GM11168 (cell line): Measurements from ENCODE around the gene GNE.
"Not testable (repeated sequence)": the region's sequence is repeated elsewhere in the genome, so short reads cannot be mapped to it uniquely, and the experiment has no call there.

ENCODE experiments used
- in situ Hi-C: fragments of 300-500 bp; cut with MboI; formaldehyde crosslinking; loops from one replicate; pipeline ENCODE4 v1.12.0; 2022; ENCODE audit warnings: low sequenced_read_pairs; ENCODE audit not compliant: unreplicated experiment

Gene GNE

DNA sequence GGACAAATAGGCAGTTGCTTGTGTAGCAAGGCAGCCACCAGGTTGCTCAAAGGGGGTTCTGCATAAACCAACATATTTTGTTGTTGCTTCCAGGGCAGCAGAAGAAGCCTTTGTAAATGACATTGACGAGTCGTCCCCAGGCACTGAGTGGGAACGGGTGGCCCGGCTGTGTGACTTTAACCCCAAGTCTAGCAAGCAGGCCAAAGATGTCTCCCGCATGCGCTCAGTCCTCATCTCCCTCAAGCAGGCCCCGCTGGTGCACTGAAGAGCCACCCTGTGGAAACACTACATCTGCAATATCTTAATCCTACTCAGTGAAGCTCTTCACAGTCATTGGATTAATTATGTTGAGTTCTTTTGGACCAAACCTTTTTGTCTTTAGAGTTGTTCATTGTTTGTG is 46.7 kb downstream of the GNE start:
- in situ Hi-C loops: no loop called here

DNA sequence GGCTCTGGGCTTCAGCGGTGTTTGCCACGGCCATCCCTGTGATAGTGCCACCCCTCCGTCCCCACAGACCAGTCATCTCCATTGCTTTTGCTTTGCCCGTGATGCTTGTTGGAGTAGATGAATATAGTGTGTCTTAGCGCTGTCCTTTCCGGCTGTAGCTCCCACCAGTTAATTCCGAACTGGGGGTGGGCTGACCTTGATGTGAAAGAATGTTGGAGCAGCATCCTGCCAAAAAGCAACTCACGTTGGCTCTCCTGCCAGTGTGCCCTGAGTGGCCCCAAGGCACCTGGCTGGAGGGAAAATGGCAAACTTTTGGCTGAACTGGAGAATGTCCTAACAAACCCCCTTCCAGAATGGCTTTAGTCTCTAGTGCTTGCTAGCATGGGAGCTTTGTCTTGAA is 47.5 kb downstream of the GNE start:
- in situ Hi-C loops: no loop called here

DNA sequence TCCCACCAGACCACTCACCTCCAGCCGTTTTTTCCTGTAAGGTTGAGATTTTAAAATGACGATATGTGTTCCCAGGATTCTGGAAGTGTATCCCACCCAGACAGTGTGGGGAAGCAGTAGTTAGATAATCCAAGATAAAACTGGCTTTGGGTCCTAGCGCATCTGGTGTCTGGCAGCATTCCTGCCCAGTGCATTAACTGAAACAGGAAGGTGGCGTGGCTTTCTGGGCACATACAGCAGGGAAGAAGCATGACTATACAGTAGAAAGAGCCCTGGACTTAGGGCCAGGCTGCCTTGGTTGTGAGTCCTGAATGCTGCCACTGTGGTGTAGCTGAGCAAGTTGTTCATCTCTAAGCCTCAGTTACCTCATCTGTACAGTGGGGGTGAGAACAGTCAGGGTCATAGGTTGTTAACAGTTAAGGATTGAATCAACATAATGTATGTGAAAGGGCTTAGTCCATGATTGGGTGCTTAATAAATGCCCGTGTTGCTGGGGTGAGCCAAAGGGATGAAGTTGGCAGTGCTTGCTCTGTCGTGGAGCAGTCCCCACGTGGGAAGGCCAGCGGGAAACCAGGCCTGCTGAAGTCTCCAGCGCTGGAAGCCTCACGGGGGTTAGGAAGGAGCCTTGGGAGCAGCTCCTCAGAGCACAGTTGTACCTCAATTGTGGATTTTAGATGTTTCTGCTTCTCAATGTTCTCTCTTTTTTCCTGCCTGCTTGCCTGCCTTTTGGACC is 49.6 kb downstream of the GNE start:
- in situ Hi-C loops: no loop called here

DNA sequence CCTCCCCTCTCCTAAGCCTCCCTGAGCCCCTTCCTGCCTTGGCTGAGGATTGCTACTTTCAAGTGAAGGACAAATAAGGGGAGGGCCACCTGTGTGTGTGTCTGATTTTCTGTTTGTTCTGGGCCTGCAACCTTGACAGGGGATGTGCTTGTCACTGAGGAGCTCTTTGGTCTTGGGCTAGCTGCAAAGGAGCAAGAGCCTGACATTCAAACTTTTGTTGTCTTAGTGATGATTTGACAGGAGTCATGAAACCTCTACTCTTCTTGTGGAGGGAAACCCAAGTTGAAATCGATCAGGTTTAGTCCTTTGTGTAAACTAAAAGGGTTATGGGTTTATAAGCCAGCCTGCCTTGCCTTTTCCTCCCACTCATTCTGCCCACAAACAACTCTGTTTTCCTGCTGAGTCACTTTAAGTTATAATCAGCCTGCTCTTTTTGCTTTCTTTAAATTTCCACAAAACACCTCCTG is 50.7 kb downstream of the GNE start:
- in situ Hi-C loops: no loop called here

DNA sequence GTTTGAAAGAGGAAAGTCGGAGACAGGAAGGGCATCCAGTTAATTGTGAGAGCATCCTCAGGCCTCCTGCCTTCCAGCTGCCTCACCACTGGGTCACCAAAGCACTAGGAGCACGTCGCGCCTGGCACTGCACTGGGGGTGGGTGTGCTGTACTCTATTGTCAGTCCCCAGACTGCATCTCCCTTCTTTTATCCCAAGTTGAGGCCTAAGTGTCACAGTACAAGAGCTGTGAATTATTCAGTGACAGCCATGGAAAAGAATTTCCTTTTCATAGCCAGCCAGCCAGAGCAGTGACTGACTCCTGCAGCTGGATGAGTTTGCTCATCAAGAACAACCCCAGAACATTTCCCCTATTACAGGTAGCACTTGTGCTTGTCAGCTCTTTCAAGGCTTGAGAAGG is 51.2 kb downstream of the GNE start:
- in situ Hi-C loops: no loop called here

DNA sequence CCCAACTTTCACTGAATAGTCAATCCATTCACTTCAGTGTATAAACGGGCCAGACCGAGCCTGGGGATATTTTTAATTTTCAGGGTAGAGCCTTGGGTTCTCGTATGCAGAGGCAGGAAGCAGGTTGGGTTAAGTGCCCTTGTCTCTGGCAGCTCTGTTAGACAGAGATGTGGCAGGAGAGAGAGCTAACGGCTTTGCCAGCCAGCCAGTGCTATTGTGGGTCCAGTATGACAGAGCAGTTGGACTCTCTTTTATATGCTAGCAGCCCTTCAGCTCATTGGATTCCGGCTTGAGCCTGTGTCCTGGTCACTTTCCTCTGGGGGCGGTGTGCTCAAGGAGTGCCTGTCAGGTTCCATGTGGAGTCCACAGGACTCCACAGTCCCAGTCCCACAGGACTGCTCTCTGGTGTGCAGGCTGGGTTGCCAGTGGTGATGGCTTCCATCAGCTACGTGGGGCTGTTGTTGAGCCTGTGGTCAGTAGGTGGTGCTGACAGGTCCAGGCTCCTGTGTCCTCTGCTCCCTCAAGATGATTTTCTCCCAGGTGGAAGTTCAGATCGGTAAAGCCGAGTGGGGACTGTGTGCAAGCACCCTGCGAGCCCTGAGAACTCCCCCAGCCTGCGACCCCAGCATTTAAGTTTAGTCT is 53.2 kb downstream of the GNE start:
- in situ Hi-C loops: no loop called here

DNA sequence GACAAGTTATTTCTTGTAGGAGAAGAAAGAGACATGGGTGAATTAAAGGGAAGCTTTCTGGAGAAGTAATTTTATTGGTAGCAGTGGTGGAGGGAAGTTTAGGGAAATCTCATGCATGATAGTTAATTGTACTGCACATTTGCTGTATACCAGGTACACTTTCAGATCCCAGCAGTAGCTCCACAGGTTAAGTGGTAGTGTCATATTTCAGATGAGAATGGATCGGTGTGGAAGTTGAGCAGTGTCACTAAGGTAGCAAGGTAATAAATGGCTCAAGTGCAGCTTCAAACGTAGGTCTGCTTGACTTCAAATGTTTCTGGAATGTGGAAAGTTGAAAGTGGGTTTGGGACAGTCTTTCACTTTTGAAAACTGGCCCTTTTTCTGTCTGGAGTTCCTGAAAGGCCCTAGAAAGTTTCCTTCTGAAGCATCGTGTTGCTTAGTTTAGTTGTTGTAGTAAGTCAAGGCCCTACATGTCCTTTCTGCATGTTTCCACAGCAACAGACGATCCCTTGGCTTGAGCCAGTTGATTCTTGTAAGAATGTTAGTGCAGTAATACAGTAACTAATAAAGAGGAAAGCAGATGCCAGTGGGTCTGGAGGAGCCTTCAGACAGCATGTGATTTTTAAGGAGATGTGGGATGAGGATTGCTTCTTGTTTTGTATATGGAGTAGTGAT is 63.8 kb downstream of the GNE start:
- in situ Hi-C loops: no loop called here

DNA sequence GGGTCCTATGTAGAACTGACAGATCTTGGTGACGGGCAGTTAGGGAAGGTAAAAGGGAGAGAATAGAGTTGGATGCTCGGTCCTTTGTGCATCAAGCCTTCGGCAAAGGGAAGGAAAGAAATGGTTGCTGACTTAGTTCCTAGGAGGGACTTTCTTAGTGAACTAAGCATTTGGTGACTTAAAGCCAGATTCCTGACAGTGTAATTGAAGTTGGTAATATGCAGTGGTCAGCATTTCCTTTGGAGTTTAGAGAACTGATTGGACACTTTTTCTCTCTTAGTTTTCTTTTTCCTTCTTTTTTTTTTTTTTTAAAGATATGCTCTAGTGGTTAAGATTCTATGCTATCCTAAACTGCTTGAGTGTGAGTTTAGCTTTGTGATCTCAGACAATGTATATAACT is 65.2 kb downstream of the GNE start:
- in situ Hi-C loops: no loop called here

DNA sequence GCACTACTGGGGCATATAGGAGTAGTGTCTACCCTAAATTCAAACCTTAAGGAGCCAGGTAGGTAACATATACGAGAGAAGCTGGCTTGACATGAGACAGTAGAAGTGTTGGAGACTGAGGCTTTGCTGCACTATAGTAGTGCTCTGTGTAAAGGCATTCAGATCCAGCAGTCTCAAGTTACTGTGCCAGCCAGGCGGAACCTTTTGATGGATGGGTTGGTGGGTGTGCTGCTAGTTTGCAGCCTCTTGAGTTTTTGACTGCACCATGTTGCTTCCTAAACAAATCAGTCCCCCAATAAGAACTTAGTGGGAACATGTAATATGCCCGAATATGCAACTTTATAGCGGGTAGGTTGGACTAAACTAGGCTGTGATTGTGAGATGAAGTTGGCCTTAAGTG is 66.1 kb downstream of the GNE start:
- in situ Hi-C loops: no loop called here

DNA sequence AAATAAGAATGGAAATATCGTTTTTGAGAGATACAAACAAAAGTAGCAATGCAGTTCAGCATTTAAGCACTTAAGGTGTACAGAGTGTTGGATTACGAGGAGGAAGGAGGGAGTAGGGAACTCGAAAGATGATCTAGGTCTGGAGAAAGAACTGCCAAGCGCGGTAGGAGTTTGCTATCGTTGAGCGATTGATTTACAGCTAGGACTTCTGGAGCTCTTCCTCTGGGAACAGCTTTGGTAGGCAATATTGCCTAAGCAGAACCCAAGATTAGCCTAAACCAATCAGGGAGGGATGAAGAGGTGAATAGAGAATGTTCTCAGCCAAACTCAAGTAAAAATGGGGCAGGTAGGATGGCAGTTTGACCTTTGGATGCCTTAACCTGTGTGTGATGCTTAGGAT is 66.6 kb downstream of the GNE start:
- in situ Hi-C loops: no loop called here

DNA sequence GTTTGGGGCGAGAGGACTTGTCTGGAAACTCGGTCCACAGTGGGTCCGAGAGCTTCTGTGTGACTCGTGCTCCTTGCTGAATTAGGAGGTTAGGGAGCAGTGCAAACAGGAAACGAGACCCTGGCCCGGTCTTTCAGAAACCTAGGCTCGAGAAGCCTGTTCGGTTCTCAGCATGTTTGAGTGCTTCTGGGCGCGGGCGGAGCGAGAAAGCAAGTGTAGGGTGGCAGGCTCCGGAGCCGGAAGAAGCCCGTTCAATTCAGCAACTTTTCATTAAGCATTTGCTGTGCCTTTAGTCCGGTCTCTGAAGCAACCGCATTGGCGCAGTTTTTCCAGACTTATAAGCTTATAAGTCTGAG is 67.0 kb downstream of the GNE start:
- in situ Hi-C loops: no loop called here

DNA sequence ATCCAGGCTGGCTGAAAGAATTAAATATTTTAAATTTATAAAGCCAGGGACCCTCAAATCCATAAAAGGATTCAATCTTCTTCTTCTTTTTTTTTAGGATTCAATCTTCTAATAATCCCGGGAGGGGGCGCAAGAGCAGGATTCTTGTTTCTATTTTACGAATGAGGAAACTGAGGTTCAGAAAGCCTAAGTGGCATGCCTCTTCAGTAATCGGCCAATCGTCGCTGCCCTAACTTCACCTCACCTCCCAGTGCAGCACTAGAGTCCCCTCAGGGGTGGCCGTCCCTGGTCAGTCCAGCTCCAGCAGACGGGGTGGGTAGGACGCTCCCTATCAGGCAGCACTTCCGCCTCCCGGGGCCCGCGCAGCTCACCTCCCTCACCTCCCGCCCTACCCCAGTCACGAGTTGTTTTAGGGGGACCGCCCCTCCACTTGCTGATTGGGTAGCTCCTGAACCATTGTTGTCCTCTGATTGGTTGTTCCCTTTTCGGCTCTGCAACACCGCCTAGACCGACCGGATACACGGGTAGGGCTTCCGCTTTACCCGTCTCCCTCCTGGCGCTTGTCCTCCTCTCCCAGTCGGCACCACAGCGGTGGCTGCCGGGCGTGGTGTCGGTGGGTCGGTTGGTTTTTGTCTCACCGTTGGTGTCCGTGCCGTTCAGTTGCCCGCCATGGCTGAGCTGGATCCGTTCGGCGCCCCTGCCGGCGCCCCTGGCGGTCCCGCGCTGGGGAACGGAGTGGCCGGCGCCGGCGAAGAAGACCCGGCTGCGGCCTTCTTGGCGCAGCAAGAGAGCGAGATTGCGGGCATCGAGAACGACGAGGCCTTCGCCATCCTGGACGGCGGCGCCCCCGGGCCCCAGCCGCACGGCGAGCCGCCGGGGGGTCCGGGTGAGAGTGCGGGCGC is 67.6 kb downstream of the GNE start, which contains the start of gene CLTA:
Gene CLTA (plus strand): TSS at position 534 of the 902 bp plus-strand sequence. CDS start 136 bp downstream, at position 670.
- in situ Hi-C loops: no loop called here

DNA sequence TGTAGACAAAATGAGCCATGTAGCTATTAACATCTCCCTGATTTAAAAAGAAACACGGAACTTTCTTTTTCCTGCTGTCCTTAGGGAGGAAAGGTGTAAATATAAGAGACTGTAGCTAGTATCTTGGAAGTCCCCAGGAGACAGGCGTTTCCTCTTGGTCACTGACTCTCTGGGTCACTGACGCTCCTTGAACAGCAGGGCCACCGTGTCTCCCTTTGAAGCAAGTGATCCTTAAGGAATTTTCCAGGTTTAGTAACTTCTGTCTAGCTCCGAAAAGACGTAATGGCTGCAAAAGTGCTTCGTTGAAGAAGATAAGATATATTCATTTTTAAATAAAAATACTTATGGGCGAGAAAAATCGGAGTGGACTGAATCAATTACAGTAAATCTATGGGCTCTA is 68.3 kb downstream of the GNE start:
- in situ Hi-C loops: no loop called here

DNA sequence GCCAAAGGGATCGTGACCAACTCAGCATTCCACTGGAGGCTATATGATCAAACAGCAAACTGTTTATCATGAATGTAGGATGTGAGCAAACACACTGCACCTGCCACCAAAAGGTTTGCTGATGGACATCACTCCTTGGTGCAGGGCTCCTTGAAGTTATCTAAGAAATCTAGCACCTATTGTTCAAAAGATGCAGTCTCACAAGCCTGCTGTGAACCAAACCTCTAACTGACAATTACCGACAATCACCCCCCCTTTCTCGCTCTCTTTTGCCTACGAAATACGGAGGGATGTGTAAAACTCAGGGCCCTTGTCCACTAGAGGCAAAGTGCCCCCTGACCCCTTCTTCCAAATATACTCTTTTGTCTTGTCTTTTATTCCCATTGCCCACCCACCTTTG is 70.0 kb downstream of the GNE start:
- in situ Hi-C loops: no loop called here

DNA sequence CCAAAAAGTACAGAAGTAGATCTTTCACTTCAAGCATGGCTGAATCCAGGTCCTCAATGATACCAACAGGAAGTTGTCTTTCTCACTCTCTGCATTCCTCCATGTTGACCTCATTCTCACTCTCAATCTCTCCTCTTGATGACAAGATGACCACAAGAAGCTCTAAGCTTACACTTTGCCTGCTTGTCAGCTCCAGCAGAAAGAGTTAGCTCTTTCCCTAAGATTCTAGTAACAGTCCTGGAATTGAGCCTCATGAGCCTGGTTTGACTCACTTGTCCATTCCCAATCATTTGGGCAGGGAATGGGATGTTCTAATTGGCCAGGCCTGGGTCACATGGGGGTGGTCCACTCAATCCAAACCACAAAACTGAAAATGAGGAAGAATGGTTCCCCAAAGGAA is 70.8 kb downstream of the GNE start:
- in situ Hi-C loops: no loop called here

DNA sequence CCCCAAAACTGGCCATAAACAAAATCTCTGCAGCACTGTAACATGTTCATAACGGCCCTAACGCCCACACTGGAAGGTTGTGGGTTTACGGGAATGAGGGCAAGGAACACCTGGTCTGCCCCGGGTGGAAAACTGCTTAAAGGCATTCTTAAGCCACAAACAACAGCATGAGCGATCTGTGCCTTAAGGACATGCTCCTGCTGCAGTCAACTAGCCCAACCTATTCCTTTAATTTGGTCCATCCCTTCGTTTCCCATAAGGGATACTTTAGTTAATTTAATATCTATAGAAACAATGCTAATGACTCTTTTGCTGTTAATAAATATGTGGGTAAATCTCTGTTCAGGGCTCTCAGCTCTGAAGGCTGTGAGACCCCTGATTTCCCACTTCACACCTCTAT is 78.0 kb downstream of the GNE start:
- in situ Hi-C loops: not testable (repeated sequence)

DNA sequence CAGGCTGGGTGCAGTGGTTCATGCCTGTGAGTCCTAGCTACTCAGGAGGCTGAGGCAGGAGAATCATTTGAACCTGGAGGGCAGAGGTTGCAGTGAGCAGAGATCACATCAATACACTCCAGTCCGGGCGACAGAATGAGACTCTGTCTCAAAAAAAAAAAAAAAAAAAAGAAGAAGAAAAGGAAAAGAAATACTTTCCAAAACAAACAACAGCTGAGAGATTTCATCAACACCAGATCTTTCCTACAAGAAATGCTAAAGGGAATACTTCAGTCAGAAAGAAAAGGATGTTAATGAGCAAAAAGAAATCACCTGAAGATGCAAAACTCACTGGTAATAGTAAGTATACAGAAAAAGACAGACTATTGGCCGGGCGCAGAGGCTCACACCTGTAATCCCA is 80.7 kb downstream of the GNE start:
- in situ Hi-C loops: no loop called here

DNA sequence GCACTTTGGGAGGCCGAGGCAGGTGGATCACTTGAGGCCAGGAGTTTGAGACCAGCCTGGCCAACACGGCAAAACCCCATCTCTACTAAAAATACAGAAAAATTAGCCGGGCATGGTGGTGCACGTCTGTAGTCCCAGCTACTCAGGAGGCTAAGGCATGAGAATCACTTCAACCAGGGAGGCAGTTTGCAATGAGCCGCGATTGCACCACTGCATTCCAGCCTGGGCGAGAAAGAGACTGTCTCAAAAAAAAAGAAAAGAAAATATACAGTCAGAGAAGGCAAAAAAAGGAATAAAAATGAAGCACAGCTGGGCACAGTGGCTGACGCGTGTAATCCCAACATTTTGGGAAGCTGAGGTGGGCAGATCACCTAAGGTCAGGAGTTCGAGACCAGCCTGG is 81.8 kb downstream of the GNE start:
- in situ Hi-C loops: not testable (repeated sequence)

DNA sequence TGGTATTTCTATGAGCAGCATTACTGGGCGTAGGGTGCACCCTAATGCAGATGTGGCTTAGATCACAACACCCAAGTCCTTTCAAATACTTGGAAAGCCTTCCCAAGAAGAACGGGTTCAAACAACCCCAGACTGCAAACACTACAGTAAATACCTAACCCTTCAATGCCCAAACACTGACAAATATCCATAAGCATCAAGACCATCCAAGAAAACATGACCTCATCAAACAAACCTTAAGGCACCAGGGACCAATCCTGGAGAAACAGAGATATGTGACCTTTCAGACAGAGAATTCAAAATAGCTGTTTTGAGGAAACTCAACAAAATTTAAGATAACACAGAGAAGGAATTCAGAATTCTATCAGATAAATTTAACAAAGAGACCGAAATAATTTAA is 83.0 kb downstream of the GNE start:
- in situ Hi-C loops: not testable (repeated sequence)

DNA sequence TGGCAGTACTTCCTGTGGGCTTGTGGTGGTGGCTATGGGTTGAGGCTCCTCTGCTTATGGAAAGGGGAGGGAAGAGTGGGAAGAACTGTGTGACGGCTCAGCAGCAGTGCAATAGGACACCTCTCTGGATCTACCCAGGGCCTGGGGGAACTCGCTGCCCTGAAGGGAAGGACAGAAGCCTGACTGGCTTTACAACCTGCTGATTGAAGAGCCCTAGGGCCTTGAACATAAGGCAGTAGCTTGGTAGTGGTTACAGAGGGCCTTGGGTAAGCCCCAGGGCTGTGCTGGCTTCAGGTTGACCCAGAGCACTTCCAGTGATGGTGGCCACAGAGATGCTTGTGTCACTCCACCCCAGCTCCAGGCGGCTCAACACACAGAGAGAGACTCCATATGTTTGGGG is 83.5 kb downstream of the GNE start:
- in situ Hi-C loops: no loop called here

DNA sequence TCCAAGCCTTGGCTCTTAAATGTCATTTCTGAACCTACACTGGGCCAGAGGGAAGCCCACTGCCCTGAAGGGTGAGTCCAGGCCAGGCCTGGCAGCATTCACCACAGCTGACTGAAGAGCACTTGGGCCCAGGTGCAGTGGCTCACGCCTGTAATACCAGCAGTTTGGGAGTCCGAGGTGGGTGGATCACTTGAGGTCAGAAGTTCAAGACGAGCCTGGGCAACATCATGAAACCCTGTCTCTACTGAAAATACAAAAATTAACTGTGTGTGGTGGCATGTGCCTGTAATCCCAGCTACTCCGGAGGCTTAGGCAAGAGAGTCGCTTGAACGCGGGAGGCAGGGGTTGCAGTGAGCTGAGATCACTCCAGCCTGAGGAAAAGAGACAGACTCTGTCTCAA is 84.0 kb downstream of the GNE start:
- in situ Hi-C loops: no loop called here
